GM23338 (cell line): ENCODE results near the gene MAPRE2.

Experiments
- CREB1 ChIP-seq: fragments of 250-450 bp; sonication (Bioruptor Pico); IDR thresholded peaks from 2 replicates; pipeline ENCODE4 v1.5.0; 2020; ENCODE audit warnings: low read depth, mild to moderate bottlenecking, moderate library complexity
- EZH2 ChIP-seq: fragments of 200-600 bp; sonication (generic); IDR thresholded peaks from one replicate; pipeline ENCODE4 v1.8.0; 2017; ENCODE audit warnings: antibody characterized with exemption, mild to moderate bottlenecking, low read depth; ENCODE audit not compliant: unreplicated experiment
- EZH2phosphoT487 ChIP-seq: fragments of 200-600 bp; sonication (generic); IDR thresholded peaks from one replicate; pipeline ENCODE4 v1.8.1; 2018; ENCODE audit warnings: antibody characterized with exemption; ENCODE audit not compliant: unreplicated experiment
- POLR2AphosphoS5 ChIP-seq: IDR thresholded peaks from 2 replicates; pipeline ENCODE4 v1.6.1; 2016; ENCODE audit warnings: antibody characterized with exemption, low read depth
- STAT1 ChIP-seq: IDR thresholded peaks from one replicate; pipeline ENCODE4 v1.6.1; 2016; ENCODE audit warnings: antibody characterized with exemption; ENCODE audit not compliant: unreplicated experiment
- ZNF114 ChIP-seq: fragments of 250-450 bp; sonication (Bioruptor Pico); IDR thresholded peaks from 2 replicates; pipeline ENCODE4 v1.5.0; 2020; ENCODE audit warnings: mild to moderate bottlenecking, moderate library complexity
- TF ChIP-seq, protein P1 (sequence below), 2 experiments: fragments of 200-600 bp in 1 of 2; sonication (generic) in 1 of 2; conservative IDR thresholded peaks; 2 replicates each; pipeline versions ENCODE4 v1.5.1 to v1.6.1; 2016 to 2017; ENCODE audit warnings: antibody characterized with exemption in 2 of 2, low read depth in 2 of 2, mild to moderate bottlenecking in 2 of 2, moderate library complexity in 1 of 2
- TF ChIP-seq, protein P2 (sequence below): IDR thresholded peaks from one replicate; pipeline ENCODE4 v1.6.1; 2018; ENCODE audit warnings: antibody characterized with exemption; ENCODE audit not compliant: unreplicated experiment

GRCh38 chr18:35153609-35154272 is 112.5 kb downstream of the MAPRE2 start:
- TF ChIP-seq, protein P1, sequence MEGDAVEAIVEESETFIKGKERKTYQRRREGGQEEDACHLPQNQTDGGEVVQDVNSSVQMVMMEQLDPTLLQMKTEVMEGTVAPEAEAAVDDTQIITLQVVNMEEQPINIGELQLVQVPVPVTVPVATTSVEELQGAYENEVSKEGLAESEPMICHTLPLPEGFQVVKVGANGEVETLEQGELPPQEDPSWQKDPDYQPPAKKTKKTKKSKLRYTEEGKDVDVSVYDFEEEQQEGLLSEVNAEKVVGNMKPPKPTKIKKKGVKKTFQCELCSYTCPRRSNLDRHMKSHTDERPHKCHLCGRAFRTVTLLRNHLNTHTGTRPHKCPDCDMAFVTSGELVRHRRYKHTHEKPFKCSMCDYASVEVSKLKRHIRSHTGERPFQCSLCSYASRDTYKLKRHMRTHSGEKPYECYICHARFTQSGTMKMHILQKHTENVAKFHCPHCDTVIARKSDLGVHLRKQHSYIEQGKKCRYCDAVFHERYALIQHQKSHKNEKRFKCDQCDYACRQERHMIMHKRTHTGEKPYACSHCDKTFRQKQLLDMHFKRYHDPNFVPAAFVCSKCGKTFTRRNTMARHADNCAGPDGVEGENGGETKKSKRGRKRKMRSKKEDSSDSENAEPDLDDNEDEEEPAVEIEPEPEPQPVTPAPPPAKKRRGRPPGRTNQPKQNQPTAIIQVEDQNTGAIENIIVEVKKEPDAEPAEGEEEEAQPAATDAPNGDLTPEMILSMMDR (conservative IDR thresholded peaks at IDR 0.05; ENCODE audit: low read depth in 2 of 2) = no peak
- TF ChIP-seq EZH2 (no peak), EZH2phosphoT487 (no peak), POLR2AphosphoS5 (no peak), ZNF114 (no peak), STAT1 (no peak), CREB1 (CRISPR knock-in tag) (no peak)
- TF ChIP-seq, protein P2, sequence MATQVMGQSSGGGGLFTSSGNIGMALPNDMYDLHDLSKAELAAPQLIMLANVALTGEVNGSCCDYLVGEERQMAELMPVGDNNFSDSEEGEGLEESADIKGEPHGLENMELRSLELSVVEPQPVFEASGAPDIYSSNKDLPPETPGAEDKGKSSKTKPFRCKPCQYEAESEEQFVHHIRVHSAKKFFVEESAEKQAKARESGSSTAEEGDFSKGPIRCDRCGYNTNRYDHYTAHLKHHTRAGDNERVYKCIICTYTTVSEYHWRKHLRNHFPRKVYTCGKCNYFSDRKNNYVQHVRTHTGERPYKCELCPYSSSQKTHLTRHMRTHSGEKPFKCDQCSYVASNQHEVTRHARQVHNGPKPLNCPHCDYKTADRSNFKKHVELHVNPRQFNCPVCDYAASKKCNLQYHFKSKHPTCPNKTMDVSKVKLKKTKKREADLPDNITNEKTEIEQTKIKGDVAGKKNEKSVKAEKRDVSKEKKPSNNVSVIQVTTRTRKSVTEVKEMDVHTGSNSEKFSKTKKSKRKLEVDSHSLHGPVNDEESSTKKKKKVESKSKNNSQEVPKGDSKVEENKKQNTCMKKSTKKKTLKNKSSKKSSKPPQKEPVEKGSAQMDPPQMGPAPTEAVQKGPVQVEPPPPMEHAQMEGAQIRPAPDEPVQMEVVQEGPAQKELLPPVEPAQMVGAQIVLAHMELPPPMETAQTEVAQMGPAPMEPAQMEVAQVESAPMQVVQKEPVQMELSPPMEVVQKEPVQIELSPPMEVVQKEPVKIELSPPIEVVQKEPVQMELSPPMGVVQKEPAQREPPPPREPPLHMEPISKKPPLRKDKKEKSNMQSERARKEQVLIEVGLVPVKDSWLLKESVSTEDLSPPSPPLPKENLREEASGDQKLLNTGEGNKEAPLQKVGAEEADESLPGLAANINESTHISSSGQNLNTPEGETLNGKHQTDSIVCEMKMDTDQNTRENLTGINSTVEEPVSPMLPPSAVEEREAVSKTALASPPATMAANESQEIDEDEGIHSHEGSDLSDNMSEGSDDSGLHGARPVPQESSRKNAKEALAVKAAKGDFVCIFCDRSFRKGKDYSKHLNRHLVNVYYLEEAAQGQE = no peak
